ENCODE results near the gene PLCB4.

Gene PLCB4

DNA sequence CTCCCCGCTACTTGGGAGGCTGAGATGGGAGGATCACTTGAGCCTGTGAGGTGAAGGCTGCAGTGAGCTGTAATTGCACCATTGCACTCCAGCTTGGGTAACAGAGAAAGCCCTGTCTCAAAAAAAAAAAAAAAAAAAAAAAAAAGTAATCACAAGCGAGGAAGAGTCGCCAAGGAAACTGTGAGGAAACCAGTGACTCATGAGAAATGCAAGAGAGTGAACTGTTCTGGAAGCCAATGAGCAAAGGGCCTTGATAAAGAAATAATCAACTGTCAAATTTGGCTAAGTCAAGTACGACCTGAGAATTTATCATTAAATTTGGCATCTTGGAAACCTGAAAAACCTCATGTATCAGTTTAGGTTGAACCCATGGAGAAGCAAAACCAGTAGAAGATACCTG lies 429.4 kb downstream of the PLCB4 start:
- DNase-seq (ENCODE audit: low spot score), result no peak

DNA sequence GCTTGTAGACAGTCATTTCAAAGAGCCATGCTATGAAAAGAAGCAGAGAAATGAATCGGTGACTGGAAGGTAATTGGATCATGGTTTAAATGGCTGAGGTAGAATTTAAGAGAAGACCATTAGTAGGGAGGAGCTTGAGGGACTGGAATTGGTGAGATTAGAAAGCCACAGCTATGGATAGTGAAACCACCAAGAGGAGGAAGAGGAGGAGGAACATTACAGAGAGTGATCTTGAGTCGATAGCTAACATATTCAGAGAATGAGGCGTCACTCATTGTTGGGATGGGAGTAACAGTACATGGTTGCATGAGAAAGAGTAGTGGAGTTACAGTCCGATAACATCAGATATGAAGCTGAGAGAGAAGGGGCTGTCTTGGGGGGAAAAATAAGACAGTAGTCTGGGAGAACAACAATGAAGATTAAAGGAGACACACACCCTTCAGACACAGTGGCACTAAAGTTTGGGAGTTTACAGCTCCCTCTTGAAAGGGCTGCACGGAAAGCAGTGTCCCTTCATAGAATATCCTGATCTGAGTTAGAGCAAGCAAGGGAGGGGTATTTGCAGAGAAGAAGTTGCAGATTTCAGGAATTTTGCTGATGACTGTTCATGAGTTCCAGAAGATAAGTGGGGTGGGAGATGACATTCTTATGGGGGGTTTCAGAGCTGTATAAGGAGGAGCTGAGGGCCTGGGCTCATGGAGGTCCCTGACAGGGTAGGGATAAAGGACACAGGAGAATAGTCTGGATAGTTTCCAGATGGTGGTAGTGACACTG lies 430.4 kb downstream of the PLCB4 start:
- DNase-seq (ENCODE audit: low spot score), result no peak

DNA sequence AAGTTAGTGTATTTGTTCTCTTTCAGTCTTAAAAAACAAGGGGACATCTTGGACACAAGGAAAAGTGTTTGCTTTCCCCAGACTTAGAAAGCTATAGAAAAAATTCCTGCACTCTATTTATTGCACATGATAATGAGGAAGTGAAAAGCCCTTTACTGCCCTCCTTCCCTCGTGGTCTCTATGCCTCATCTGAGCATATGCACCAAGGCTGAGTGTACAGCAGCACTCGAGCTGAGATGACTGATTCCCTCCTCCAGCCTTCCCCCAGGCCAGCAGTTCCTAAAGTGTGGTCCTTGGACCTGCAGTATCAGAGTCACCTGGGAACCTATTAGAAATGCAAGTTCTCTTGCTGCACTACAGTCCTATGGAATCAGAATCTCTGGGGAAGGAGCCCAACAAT lies 431.2 kb downstream of the PLCB4 start:
- DNase-seq (ENCODE audit: low spot score), result no peak

DNA sequence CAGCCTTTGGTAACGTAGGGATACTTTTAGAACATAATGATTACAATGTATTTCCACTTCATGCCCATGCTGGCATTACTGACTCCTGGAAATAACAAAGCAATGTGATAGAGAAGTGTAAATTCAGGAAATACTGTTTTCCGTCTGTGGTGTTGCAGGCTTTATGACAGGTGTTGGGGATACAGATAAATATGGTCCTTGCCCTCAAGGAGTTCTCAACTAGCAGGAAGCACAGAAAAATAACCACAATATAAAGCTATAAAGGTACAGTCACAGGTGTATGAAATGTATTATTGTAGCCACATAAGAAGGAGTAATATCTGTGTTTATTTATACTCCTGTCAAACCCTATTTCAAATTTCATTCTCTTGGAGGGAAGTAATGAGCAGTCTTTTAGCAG lies 432.6 kb downstream of the PLCB4 start:
- DNase-seq (ENCODE audit: low spot score), result no peak

DNA sequence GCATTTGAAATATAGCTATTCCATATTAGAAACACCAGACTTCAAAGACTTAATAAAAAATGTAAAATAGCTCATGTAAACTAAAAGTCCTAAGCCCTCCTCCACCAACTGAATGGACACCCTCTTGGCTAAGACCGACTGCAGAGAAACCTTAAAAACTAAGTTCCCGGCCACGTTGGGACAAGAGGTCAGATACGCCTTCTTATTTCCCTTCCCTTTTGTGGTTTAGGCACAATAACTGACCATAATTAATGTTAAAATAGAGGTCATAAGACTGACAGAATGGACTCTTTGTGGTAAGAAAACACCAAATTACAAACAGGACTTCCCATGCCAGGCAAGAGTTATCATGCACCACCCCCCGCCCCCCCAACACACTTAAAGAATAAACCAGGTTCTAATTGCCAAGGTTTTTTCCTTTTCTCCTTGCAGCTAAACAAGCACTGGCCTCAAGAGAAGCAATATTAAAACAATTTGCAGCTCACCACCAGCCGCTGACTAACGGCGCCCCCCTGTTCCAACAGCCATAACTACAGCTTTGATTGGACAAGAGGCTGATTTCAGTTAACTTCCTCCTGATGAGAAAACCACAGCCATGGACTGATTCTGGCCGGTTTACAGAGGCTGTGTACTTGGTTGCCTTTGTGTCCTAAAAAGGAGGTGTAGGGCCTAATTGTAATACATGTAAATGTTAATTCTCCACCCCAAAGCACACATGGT lies 434.8 kb downstream of the PLCB4 start:
- no peak for DNase-seq (ENCODE audit: low spot score)

DNA sequence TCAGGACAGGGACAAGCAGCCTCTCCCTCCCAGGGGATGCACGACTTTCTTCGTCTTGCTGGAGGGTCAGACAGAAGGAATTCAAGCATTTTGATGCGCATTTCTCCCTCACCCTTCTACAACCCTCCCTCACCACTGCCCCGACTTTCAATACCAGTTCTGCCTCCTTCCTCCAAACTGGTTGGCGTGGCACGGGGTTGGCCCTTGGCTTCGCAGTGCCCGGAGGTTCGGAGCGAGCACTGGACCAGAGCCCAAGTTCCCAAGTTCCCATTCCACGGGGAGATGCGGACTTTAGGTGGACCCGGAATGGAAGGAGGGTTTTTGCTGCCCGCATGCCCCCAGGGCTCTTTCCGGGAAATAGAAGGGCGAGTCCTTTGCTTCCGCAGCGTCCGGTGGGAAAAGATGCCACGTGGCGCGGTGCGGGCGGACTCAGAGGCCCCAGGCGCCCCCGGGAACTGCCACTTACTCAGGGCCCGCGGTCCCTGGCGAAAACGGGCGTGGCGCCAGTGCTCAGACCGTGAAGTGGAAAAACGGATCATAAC lies 437.5 kb downstream of the PLCB4 start:
- no peak for DNase-seq (ENCODE audit: low spot score)

DNA sequence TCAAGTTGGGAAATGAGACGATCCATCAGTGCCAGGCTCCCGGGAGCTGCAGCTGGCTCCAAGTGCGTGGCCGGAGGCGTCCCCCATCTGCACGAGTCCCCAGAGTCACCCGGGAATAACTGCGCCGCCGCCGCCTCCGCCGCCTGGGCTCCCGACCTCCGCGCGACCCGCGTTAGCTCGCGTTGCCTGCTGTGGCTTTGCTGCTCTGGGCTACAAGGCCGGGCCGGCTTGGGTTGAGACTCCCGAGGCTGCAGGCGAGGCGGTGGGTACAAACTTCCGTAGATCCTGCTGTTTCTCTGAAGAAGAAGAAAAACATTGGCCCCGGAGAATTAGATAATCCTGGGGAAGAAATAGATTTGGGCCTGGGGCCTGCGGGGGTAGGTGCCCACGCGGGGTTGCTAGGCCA lies 438.1 kb downstream of the PLCB4 start:
- DNase-seq (ENCODE audit: low spot score), result no peak

DNA sequence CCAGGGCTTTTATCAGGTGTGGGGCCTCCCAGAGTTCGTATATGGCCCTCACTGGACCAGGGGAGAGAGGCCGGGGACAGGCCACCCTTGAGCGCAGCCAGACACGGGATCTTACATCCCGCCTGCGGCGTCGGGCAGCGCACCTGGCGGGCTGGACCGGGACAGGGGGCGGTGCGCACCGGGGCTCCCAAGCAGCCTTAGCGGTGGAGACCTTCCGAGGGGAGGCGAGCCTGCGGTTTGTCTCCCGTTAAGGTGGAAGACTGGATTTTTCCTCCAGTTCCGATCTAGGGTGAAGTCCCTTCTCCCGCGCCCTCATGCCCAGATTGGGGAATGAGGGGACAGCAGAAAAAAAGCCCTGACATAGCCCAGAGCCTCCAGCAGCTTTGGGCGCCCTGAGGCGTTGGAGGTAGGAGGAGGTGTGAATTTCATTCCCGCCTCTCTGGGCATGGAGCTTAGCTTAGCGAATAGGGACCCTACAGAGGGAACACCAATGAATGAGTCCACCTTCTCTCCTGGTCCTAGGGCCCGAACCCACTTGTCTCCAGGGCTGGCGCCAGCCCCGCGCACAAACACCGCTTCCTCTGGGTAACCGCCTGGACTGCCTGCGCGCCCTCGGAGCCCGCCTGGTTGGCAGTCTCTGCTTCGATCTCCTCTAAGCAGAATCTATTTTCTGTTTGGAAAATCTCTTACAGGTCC lies 438.8 kb downstream of the PLCB4 start:
- no peak for DNase-seq (ENCODE audit: low spot score)

DNA sequence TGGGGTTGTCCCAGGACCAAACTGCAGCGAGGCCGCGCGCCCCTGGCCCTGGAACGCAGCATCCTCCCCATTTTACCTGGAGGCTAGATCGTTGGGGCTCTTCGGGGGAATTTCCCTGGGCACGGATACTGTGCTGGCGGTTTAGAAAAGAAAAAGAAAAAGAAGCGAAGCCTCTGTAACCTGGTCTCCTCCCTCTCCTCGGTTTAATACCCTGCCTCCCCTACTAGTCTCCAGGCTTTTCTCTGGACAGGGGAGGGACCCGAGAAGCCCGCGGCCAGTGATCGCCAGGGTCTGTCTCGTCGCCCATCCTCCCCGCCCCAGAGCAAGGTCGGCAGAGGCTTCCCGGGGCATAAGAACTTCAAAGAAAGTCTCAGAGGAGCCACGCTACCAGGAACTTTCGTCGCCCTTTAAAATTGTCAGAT lies 439.4 kb downstream of the PLCB4 start:
- DNase-seq (ENCODE audit: low spot score), result no peak

DNA sequence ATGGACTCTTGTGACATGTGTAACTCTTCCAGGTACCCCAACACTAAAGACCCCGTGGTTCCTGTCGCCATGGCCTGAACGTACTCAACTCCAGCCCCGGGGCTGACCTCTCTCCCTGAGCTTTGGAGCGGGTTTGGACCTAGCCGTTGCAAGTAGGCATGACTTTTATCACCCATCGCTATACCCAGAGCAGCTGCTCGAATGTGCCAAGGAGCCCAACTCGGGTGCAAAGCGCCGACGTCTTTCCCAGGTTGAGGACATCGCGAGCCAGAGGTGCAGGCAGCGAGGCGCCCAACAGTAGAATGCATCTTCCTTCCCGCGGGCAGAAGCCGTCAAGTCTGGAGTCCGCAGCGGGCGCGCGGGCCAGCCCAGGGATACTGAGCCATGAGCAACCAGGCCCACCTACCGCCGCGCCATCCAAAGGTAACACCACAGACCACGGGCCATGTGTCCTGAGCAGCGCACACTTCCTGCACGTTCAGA lies 439.9 kb downstream of the PLCB4 start:
- DNase-seq (ENCODE audit: low spot score), result no peak

DNA sequence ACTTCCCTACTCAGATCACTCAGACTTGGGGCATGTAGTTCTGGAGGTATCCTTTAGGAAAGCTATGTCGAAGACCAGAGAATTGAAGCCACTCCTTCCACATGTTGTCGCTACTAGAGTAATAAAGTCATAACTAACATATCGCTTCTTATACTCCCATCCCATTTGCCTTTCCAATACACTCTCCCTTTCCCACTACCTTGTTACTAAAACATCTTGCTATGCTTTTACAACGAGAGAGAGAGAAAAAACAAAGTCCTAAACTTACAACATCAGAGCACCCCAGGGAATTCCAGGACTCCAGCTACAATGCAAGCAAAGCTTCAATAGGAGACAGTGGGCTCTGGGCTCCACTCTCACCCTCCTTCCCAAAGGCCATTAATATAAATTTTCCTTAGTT lies 440.4 kb downstream of the PLCB4 start:
- DNase-seq (ENCODE audit: low spot score), result no peak

DNA sequence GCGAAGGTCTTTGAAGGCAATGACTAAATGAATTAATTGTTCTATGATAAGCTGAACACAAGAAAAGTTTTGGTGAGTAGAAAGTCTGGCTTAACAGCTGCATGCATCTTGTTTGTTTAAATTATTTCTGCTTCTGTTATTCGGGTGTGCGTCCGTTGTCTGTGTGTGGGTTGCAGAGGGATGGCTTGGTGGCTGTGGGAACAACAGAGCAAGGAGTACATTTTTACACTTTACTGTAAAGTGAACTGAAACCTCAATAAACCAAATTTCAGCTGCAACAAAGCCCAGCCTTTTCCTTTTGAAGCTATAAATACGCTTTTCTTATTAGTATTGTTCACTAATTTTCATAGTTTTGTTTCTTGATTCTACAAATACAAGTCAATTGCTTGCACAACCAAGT lies 442.0 kb downstream of the PLCB4 start:
- DNase-seq (ENCODE audit: low spot score), result no peak

DNA sequence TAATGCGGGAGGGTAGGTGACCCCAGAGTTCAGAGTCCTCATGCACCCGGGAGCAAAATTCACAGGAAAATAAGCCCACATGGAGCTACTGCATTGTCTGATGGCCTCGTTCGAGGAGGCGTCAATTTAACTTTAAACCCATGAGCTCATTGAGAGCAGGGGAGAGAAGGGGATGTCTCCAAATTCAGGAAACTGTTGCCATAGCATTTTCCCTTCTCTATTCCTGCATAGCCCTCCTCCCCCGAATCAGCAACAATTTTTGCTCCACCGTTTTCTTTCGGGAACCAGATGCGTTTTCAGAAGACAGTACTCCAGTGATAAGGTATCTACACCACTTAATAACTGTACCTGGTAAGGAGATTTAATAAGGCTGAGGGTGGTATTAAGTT lies 445.2 kb downstream of the PLCB4 start:
- DNase-seq (ENCODE audit: low spot score), result no peak

DNA sequence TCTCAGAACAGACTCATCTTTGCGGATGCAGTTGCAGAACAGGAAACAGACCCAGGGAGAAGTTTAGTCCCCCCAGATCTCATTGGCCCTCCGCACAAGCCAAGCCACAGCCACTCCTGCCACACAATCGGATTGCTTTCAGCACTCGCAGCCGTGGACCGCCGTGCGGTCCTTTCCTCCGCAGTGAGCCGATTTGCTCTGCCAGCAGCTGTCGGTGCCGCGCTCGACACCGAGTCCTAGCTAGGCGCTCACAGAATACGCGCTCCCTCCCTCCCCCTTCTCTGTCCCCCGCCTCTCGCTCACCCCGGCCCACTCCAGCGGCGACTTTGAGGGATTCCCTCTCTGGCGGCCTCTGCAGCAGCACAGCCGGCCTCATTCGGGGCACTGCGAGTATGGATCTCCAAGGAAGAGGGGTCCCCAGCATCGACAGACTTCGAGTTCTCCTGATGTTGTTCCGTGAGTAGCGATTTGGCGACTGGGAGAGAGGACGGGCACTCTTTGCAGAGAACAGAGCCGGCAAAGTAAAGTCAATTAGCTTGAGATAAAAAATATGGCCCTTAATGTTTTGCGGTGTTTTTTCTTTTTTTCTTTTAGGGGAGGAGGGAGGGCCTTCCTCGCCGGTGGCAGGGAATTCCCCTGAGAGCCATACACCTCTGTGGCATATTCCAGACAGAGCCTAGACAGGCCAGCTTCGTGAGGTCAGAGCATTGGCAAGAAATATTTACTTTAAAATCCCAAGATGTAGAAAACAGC lies 445.8 kb downstream of the PLCB4 start, which contains the start of gene LAMP5:
Gene LAMP5 (plus strand): TSS at position 130 of the 753 bp plus-strand sequence. CDS start 263 bp downstream, at position 393.
- no peak for DNase-seq (ENCODE audit: low spot score)

DNA sequence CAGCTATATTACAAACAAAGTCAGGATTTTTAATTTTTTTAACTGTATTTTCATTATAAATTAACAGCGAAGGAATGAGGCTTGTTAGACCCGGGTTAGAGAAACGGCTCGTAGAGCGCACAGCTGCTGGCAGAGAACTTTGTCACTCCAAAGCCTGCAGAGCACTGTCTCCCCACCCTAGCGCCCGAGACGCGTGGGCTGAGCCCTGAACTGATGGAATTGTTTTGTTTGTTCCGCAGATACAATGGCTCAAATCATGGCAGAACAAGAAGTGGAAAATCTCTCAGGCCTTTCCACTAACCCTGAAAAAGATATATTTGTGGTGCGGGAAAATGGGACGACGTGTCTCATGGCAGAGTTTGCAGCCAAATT lies 446.3 kb downstream of the PLCB4 start:
- DNase-seq (ENCODE audit: low spot score), result no peak

DNA sequence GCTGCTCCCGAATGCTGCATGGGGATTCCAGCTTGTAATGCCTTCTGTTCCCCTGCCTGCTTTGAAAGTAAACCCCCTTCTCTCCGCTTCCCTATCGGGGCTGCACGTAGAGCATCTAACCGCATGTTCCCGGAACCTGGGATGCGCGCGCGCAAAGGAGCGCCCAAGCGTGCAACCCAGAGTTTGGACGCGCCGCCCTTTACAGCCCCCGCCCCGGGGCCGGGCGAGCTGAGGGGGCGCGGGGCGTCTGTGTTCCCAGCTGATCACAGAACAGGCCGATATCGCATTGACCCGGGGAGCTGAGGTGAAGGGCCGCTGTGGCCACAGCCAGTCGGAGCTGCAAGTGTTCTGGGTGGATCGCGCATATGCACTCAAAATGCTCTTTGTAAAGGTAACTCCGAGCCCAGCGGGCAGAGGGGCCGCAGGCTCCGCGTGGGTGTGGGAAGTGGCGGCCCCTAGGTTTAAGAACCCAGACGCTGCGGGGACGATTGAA lies 446.9 kb downstream of the PLCB4 start:
- DNase-seq (ENCODE audit: low spot score), result no peak

DNA sequence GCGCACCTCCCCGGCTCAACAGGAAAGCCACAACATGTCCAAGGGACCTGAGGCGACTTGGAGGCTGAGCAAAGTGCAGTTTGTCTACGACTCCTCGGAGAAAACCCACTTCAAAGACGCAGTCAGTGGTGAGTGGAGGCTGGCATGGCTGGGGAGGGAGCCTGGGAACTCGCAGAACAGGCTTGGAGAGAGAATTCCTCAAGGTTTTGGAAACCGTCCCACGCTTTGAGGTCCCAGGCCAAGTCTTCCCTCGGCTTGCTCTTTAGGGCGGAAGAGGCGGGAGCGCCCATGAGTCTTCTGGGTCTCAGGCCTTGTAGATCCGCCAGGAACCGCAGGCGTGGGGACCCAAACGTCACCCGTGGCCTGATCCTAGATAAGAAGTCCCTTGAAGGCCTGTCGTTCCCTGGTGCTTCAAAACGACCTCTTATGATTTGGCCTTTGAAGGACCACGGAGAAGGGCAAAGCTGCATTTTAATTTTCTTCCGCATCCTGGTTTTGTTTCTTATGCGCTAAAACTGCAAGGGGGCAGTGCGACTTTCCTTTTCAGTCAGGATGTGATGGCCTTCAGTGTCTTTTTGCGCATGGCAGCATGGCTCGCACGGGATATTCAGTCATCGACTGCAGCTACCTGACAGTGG lies 447.5 kb downstream of the PLCB4 start:
- no peak for DNase-seq (ENCODE audit: low spot score)

DNA sequence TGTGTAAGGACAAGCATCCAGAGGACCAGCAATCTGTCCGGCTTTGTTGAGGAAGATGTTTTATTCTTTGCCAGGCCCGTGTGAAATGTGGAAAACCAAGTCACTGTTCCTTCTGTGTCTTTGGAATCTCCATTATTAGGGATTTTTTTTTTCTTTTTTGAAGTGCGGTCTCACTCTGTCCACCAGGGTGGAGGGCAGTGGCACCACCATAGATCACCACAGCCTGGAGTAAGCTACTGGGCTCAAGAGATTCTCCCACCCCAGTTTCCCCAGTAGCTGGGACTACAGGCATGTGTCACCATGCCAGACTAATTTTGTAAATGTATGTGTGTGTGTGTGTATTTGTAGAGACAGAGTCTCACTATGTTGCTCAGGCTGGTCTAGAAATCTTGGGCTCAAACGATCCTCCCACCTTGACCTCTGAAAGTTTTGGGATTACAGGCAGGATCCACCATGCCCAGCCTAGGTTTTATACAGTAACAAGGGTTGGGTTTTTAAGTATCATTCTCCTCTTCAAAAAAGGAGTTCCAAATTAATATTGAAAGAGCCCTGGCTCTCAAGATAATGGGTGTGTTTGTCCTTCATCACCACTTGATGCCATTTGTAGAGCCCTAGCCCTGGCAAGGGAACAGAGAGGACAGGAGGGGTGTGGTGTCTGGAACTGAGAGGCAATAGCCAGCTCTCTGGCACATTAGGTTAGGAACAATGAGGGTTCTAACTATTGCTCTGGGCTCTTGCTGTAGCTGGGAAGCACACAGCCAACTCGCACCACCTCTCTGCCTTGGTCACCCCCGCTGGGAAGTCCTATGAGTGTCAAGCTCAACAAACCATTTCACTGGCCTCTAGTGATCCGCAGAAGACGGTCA lies 448.6 kb downstream of the PLCB4 start:
- DNase-seq (ENCODE audit: low spot score), result no peak

DNA sequence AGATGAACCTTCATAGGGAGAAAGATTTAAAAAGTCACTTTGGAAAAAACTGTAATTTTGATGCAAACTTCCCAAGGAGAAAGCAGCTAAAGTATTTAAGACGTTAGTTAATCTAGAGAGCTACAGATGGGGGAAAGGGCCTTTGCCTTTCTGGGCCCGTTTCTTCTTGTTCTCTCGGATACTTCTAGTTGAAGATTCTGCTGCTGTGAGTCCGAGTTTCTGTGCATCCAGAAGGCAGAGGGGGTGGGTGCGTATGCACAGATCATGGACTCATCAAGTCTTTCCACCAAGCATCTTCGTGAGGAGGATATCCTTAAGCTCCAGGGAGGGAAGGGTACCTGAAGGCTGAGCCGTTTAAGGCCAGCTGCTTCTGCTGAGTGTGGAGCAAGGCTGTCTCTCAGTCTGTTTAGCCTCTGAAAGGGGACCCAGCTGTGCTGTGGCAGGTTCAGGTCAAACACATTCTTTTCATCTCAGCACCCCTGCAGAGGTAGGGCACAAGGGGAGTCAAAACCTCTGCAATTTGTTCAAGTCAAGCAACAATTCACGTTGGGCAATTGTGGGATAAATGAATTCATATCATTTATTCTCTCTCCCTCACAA lies 449.8 kb downstream of the PLCB4 start:
- DNase-seq (ENCODE audit: low spot score), result no peak

DNA sequence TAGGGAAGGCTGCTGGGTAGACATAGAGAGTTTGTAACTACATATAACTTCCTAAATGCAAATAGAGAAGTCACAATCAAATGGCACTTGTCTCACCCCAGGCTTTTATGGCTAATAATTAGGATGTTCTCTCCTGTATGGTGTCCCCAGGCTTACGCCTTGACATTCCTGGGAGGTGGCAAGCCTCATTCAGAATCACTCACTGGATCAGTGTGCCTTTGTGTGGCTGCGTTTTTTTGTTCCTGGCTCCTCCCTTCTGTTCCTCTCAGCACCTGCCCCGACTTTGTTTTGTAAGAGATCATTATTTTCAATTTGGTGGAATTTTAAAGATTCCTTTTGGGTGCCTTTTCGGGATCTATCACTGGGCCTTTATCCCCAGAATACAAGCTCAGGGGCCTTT lies 451.2 kb downstream of the PLCB4 start:
- no peak for DNase-seq (ENCODE audit: low spot score)

All from activated CD4-positive, alpha-beta T cell treated with anti-CD3 and anti-CD28 coated beads, Interleukin-2, Interleukin-4, amounts not matched to agents 100 ng/mL and 50 ng/mL, durations not matched to agents 16 hours and 8 hours (primary cell).